ENCODE data around the gene EGFLAM.
A peak's percentile ranks its signal among the peaks of the same experiment; 100 is the strongest.

The EGFLAM gene

DNA sequence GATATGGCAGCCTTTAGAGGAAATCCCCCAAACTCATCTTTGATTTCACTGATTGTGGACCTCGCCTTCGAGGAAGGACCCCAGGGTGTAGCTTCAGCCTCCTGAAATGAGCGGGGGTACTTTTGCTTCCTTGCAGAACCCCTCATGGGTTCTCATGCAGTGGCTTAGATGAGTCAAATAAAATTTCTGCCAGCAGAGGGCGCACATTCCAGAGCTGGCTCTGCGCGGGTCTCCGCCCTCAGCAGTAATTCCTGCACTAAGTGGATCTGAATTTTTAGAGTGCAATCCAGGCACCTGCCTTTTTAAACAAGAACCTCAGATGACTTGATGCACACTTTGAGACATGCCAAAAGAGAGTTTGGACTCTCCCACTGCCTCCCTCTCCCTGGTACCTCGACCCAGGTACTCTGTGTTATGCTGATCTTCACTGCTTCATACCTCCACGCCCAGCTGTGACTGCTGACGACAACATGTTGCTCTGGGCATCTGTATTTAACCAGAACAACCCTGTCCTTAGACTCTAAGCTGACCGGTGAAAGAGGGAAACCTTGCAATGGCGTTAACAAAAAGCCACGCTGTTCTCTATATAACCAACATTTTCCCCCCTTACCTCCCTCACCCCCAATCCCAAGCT lies 7.3 kb downstream of the EGFLAM start:
- DNase-seq (ENCODE audit: low read depth in 3 of 3) = peak; percentile 14 to 47 (median 30)

DNA sequence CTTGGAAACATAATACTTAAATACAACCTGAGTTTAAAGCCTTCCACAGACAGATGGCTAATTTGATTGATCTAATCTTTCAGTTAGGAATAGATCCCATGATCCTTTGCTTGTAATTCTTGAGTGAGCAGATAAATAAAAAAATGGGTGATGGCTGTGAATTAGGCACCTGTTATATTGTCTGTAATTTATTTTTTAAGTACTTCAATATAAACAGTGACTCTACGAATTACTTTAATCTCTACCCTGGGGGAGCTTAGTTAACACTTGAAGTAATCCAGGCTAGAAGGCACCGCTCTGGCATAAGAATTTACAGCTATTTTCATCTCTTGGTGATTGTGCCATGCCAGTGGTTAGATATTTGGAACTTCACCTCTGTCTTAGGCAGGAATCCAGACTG lies 9.0 kb downstream of the EGFLAM start:
- no peak for DNase-seq (ENCODE audit: low read depth in 3 of 3)

DNA sequence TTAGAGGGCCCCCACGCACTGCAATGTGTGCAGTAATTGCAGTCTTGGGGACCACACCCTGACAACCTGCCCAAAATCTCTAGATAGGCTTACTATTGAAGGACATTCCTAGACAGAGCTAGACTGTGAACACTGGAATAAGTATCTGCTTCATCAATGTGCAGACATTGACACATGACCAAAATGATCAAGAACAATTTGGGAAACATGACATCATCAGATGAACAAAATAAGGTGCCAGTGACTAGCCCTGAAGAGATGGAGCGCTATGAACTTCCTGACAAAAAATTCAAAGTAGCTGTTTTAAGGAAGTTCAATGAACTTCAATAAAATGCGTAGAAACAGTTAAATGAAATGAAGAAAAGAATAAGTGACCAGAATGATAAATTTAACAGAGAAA lies 15.3 kb downstream of the EGFLAM start:
- no peak for DNase-seq (ENCODE audit: low read depth in 3 of 3)

GRCh38 chr5:38274370-38274769 lies 16.0 kb downstream of the EGFLAM start:
- DNase-seq (ENCODE audit: low read depth in 3 of 3) = no peak

- no peak for DNase-seq (ENCODE audit: low read depth in 3 of 3)
These were observed 26.0 kb downstream of the EGFLAM start for GRCh38 chr5:38284384-38284783.

GRCh38 chr5:38285226-38285625 lies 26.9 kb downstream of the EGFLAM start:
- DNase-seq (ENCODE audit: low read depth in 3 of 3) = no peak

GRCh38 chr5:38286002-38286401 lies 27.6 kb downstream of the EGFLAM start:
- no peak for DNase-seq (ENCODE audit: low read depth in 3 of 3)

DNA sequence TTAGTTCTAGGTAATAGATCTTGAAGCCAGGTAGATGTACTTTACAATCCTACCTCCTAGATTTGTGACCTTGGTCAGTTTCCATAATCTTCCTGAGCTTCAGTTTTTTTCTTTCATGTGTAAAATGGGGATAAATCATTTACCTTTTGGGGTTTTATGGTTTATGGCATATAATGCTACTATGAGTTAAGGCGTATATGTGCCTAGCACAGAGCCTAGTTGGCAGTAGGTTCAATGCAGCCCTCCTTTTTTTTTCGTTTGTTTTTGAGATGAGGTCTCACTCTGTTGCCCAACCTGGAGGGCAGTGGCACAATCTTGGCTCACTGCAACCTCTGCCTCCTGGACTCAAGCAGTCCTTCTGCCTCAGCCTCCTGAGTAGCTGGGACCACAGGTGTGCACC lies 28.8 kb downstream of the EGFLAM start:
- DNase-seq (ENCODE audit: low read depth in 3 of 3) = no peak

DNA sequence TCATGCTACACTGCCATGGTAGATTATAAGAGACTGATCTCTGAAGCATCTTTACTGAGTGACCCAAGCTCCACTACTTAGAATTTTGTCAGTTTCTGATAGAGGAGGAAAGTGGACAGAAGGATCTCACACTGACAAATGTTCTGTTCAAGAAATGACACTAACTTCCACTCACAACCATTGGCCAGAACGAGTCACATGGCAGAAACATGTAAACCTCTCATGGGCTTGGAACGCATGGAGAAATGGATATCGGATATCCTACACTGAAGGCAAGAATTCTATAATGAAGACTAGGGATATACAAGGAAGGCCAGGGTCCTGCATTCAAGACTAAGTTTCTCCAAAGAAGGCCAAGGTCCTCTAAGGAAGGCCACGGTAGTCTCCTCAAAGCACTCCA lies 31.1 kb downstream of the EGFLAM start:
- no peak for DNase-seq (ENCODE audit: low read depth in 3 of 3)

- DNase-seq (ENCODE audit: low read depth in 3 of 3) = no peak
These were observed 31.8 kb downstream of the EGFLAM start for GRCh38 chr5:38290028-38290653.

DNA sequence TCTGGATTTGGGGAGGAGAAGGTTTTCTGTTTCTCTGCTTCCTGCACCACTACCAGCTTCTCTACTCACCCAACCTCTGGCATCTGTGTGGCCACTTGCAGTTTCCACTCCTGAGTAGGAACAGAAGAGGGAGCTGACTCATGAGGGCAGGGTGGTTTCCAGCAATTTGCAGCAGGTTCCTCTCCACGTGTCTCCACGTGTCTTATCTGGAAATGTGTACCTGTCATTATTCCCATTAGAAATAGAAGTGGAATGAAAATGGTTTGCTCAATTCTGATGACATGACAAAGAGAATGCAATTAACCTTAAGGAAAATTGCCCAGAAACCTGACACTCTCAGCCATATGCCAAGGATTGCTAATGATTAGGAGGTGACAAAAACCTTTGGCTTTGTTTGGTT lies 33.0 kb downstream of the EGFLAM start:
- DNase-seq (ENCODE audit: low read depth in 3 of 3) = no peak

DNA sequence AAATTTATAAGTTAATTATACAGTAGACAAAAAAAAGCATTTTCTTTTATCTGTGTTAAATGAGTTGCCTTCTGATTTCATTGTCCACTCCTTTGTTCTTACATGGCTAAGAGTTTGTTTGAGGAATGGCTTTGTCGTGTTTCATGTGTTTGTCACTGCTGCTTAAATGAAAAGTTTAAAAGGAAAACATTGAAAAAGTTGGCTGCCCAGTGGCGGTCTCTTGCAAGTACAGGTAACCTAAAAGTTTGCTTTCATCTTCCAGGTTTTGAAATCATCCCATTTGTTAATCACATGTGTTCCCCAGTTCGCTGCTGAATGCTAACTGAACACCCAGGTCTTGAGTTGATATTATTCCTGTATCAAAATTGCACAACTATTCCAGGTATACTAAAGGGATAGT lies 33.9 kb downstream of the EGFLAM start:
- DNase-seq (ENCODE audit: low read depth in 3 of 3) = no peak

DNA sequence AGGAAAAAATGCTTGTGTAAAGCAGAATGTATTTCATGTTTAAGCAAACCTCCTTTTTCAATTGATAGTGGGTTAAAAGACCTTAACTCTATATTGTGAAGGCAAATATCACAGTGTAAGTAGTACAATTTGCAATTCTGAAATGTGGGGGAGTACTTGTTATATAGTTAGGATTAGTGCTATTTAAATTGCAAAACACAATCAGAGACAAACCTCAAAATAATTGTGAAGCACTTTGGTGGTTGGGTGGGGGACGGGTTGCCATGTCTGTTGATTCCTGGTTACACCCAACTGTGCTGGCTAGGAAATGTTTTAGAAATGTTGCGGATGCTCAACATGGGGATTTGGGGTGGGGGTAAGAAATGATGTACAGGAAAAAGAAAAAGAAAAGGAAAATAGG lies 37.4 kb downstream of the EGFLAM start:
- no peak for DNase-seq (ENCODE audit: low read depth in 3 of 3)

GRCh38 chr5:38297830-38298608 lies 39.7 kb downstream of the EGFLAM start:
- DNase-seq (ENCODE audit: low read depth in 3 of 3) = no peak

- no peak for DNase-seq (ENCODE audit: low read depth in 3 of 3)
These were observed 41.2 kb downstream of the EGFLAM start for GRCh38 chr5:38299585-38299984.

- DNase-seq (ENCODE audit: low read depth in 3 of 3) = no peak
These were observed 46.8 kb downstream of the EGFLAM start for GRCh38 chr5:38305148-38305547.

- DNase-seq (ENCODE audit: low read depth in 3 of 3) = no peak
These were observed 49.5 kb downstream of the EGFLAM start for GRCh38 chr5:38307845-38308244.

DNA sequence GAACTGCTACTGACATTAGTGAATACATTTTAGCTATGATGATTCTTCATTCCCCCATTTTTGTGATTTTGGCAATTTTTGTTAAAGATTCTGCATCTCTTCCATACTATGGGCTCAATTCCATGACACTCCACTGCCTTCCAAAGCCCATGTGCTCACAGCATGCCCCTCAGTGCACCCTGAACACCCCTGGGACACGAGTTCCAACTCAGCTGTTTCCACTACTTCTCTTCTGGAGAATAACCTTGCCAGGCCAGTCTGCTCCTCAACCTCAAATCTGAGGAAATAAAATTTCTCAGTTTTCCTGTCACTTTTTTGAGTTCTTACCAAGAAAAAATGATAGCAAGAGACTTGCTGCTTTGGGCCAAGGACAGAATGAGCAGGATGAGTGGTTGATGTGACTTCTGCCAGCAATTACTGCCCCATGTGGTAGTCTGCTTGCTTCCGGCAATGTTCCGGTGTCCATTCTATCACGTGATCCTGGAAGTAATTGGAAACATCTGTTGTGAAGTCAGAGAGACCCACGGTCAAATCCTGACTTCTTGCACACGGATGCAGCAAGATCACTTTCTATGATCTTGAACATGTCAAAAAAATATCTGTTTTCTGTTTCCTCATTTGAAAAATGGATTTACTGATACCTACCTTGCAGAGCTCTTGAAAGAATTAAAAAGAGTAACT lies 58.3 kb downstream of the EGFLAM start:
- no peak for DNase-seq (ENCODE audit: low read depth in 3 of 3)

DNA sequence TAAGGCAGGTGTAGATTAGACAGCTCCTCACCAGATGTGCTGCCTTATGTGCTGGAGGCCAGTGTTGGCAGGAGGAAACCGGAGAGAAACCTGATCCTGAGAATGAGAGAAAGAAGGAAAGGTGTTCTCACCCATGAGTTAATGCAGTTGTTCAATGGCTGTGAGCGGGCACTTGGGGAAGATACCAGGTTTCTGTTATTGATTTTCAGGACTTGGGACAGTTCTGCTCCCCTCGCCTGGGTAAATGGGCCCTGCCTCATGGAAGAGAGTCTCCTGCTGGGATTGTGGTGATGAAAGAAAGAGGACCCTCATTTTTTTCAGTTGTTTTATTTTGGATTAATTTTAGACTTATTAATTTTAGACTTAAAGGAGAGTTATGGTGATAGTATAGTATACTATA lies 59.5 kb downstream of the EGFLAM start:
- DNase-seq (ENCODE audit: low read depth in 3 of 3) = no peak

- DNase-seq (ENCODE audit: low read depth in 3 of 3) = no peak
These were observed 61.1 kb downstream of the EGFLAM start for GRCh38 chr5:38319491-38319890.

- no peak for DNase-seq (ENCODE audit: low read depth in 3 of 3)
These were observed 63.6 kb downstream of the EGFLAM start for GRCh38 chr5:38321978-38322377.

DNA sequence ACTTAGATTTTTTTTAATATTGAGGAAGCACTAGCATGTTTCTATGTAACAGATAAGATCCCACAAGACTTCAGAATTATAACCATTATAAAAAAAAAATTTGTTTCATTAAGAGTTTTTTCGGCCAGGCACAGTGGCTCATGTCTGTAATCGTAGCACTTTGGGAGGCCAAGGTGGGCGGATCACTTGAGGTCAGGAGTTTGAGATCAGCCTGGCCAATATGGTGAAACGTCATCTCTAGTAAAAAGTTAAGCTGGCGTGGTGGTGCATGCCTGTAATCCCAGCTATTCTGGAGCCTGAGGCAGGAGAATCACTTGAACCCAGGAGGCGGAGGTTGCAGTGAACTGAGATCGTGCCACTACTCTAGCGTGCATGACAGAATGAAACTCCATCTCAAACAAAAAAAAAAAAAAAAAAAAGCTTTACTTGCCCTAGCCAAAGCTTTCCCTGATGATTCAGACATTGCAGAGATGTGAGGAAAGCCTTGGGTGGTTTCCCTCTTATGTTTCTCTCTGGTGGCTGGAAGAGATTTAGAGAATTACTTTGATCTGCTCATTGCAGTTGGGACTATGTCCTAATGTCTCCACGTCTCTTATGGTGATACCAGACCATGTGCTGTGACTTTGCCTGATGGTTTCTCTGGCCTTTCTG lies 65.4 kb downstream of the EGFLAM start:
- no peak for DNase-seq (ENCODE audit: low read depth in 3 of 3)
